Measurements from ENCODE around the gene RUBCN. TPM values are rescaled to one million over a fixed set of nuclear protein-coding genes. Genes with fewer than 3 reads are reported as not detected.

The RUBCN gene
- total RNA-seq, 4 donors from 2014 or later, result 45.7 to 76.7 (median 69.8) TPM

GRCh38 chr3:197690754-197691153 is 46.0 kb downstream of the RUBCN start:
- TF ChIP-seq POLR2A (IDR thresholded peaks at IDR 0.05; ENCODE audit: low read depth), result no peak
- no peak for TF ChIP-seq POLR2AphosphoS5 (IDR thresholded peaks at IDR 0.05)
- TF ChIP-seq CTCF (IDR thresholded peaks at IDR 0.05), result no peak
- TF ChIP-seq EP300 (IDR thresholded peaks at IDR 0.05), result no peak
- WGBS, result 93% methylated on average over 6 of the region's 6 CpGs
- Histone ChIP-seq H3K9me3 (no peaks in the 10 kb centered on the region), H3K27ac (replicated peaks in 1 of 4) (no peak overlapping the region), H3K36me3 (peaks cover 34 to 98% (median 90%) of the 10 kb centered on the region in 4 donors), H3K4me1 (peaks cover 0 to 5% (median 0%) of the 10 kb centered on the region in 4 donors), H3K4me3 (no peak overlapping the region), H3K27me3 (no peaks in the 10 kb centered on the region)
- DNase-seq (ENCODE audit: extremely low spot score), result no peak
- intact Hi-C loops (cut with DNase I), result no loop called here

- Histone ChIP-seq H3K4me1 (peaks cover 0 to 5% (median 0%) of the 10 kb centered on the region in 4 donors), H3K36me3 (peaks cover 17 to 96% (median 83%) of the 10 kb centered on the region in 4 donors), H3K27ac (replicated peaks in 1 of 4) (no peak overlapping the region), H3K4me3 (no peak overlapping the region), H3K27me3 (no peaks in the 10 kb centered on the region), H3K9me3 (no peaks in the 10 kb centered on the region)
- DNase-seq (ENCODE audit: extremely low spot score), result no peak
- WGBS, result 88% methylated on average over 6 of the region's 6 CpGs
- intact Hi-C loops (cut with DNase I), result no loop called here
- TF ChIP-seq POLR2AphosphoS5 (IDR thresholded peaks at IDR 0.05) (no peak), CTCF (IDR thresholded peaks at IDR 0.05) (no peak), EP300 (IDR thresholded peaks at IDR 0.05) (no peak), POLR2A (IDR thresholded peaks at IDR 0.05; ENCODE audit: low read depth) (no peak)
These were observed 49.1 kb downstream of the RUBCN start for GRCh38 chr3:197687570-197687969.

- H3K27ac ChIP-seq (replicated peaks in 1 of 4), result no peak overlapping the region
- intact Hi-C loops (cut with DNase I), result no loop called here
- TF ChIP-seq POLR2A (IDR thresholded peaks at IDR 0.05; ENCODE audit: low read depth) (no peak), EP300 (IDR thresholded peaks at IDR 0.05) (no peak), POLR2AphosphoS5 (IDR thresholded peaks at IDR 0.05) (no peak), CTCF (IDR thresholded peaks at IDR 0.05) (no peak)
- H3K36me3 ChIP-seq, result peaks cover 13 to 96% (median 83%) of the 10 kb centered on the region in 4 donors
- 89% methylated on average over 4 of the region's 4 CpGs for WGBS
- no peaks in the 10 kb centered on the region for H3K27me3 ChIP-seq
- H3K9me3 ChIP-seq, result no peaks in the 10 kb centered on the region
- no peak for DNase-seq (ENCODE audit: extremely low spot score)
- no peak overlapping the region for H3K4me3 ChIP-seq
- H3K4me1 ChIP-seq, result peaks cover 0 to 5% (median 0%) of the 10 kb centered on the region in 4 donors
These were observed 49.8 kb downstream of the RUBCN start for GRCh38 chr3:197686899-197687298.

GRCh38 chr3:197685546-197685945 is 51.2 kb downstream of the RUBCN start:
- Histone ChIP-seq H3K27ac (replicated peaks in 1 of 4) (no peak overlapping the region), H3K36me3 (peaks cover 23 to 96% (median 85%) of the 10 kb centered on the region in 4 donors), H3K4me3 (no peak overlapping the region), H3K4me1 (peaks cover 0 to under 1% (median 0%) of the 10 kb centered on the region in 4 donors), H3K27me3 (no peaks in the 10 kb centered on the region), H3K9me3 (no peaks in the 10 kb centered on the region)
- no peak for DNase-seq (ENCODE audit: extremely low spot score)
- TF ChIP-seq POLR2AphosphoS5 (IDR thresholded peaks at IDR 0.05), result no peak
- 92% methylated on average over 3 of the region's 3 CpGs for WGBS
- intact Hi-C loops (cut with DNase I), result no loop called here

- no peak overlapping the region for H3K27ac ChIP-seq (replicated peaks in 1 of 4)
- H3K27me3 ChIP-seq, result no peaks in the 10 kb centered on the region
- no peak for DNase-seq (ENCODE audit: extremely low spot score)
- peaks cover 23 to 91% (median 78%) of the 10 kb centered on the region in 4 donors for H3K36me3 ChIP-seq
- intact Hi-C loops (cut with DNase I), result no loop called here
- no peaks in the 10 kb centered on the region for H3K4me1 ChIP-seq
- WGBS, result 94% methylated on average over 9 of the region's 13 CpGs
- H3K9me3 ChIP-seq, result no peaks in the 10 kb centered on the region
- H3K4me3 ChIP-seq, result no peak overlapping the region
- no peak for TF ChIP-seq POLR2A (IDR thresholded peaks at IDR 0.05; ENCODE audit: low read depth)
- TF ChIP-seq CTCF (IDR thresholded peaks at IDR 0.05), result no peak
- no peak for TF ChIP-seq POLR2AphosphoS5 (IDR thresholded peaks at IDR 0.05)
- TF ChIP-seq EP300 (IDR thresholded peaks at IDR 0.05), result no peak
These were observed 53.5 kb downstream of the RUBCN start for GRCh38 chr3:197683191-197683590.

Measured in esophagus muscularis mucosa (tissue), 4 donors.